ENCODE measurements around the gene TEX54.
"Not testable (repeated sequence)": the region's sequence is repeated elsewhere in the genome, so short reads cannot be mapped to it uniquely, and the experiment has no call there.

The TEX54 gene

GRCh38 chr11:62832336-62833234, at the start of gene TEX54:
Gene TEX54, minus strand, starts transcription at chr11:62832841.
- no peak for DNase-seq

- DNase-seq = no peak
These were observed 49.7 kb upstream of the TEX54 start for GRCh38 chr11:62882431-62882749.

DNA sequence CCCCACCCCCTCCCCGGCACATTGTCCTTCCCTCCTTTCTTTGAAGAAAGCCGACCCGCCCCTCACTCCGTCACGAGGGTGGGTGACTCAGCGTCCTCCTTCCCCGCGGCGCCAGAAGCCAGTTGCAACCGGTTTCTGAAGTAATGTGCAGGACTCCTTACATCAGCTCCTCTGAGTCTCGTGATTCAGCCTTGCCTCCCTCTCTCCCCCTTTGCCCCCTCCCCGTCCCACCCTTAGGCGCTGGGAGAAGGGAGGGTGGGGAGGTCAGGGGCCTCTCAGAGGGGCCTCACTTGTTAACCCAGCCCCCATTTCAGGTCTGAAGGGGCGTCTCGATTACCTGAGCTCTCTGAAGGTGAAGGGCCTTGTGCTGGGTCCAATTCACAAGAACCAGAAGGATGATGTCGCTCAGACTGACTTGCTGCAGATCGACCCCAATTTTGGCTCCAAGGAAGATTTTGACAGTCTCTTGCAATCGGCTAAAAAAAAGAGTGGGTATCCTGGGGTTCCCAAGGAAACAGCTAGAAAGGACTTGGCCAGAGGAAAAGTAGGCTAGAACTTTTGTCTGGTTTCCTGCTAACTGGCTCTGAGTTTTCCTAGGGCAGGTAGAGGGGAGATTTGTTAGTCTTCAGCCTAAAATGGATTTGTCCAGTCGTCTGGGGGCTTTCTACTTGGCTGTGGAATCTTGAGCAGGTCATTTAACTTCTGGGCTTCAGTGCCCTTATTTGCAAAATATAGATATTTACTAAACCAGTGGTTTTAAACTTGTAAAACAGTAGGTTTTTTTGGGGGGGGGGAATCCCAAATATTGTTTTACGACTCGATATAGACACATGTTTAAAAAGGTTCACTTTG, 49.2 kb upstream of the TEX54 start:
- peak; percentile 91 for DNase-seq

GRCh38 chr11:62880803-62881578, 48.4 kb upstream of the TEX54 start, which contains the start of gene SLC3A2:
Gene SLC3A2, plus strand, starts transcription at chr11:62880896. Its CDS starts 128 bp downstream, at chr11:62881024.
- DNase-seq = peak; percentile 87

GRCh38 chr11:62880231-62880802, 47.7 kb upstream of the TEX54 start:
- DNase-seq = no peak

DNA sequence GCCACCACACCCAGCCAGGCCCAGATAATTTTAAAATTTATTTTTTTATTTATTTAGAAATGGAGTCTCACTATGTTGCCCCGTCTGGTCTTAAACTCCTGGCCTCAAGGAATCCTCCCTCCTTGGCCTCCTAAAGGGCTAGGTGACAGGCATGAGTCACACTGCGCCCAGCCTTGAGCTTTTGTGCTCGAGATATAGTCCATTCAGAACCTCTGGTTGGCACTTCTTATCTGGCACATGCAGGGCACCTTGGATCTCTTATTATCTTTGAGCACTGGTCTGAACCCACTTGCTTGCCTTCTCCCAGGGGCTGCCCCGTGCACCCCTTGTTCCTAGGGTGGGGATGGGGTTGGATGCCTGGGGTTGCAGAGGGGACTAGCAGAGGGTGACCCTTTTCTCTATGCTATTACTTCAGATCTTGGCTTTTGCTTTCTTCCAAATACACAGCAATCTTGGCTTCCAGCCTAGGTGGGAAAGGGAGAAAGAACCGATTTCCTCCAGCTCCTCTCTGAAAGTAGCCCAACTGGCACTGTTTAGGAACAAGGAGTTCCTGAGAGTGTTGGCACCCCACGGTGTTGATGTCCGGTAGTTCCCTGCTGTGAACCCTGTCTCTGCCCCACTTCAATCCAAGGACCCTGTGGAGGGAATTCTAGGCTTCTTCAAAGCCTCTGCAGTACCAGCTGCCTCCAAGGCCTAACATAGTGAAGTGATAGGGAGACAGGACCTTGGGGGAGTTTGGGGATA, 46.8 kb upstream of the TEX54 start:
- no peak for DNase-seq

- no peak for DNase-seq
These were observed 44.1 kb upstream of the TEX54 start for GRCh38 chr11:62876712-62877111.

GRCh38 chr11:62875698-62876478, 43.2 kb upstream of the TEX54 start:
- no peak for DNase-seq

GRCh38 chr11:62874851-62875250, 42.2 kb upstream of the TEX54 start:
- no peak for DNase-seq

- no peak for DNase-seq
These were observed 33.0 kb upstream of the TEX54 start for GRCh38 chr11:62865635-62866034.

DNA sequence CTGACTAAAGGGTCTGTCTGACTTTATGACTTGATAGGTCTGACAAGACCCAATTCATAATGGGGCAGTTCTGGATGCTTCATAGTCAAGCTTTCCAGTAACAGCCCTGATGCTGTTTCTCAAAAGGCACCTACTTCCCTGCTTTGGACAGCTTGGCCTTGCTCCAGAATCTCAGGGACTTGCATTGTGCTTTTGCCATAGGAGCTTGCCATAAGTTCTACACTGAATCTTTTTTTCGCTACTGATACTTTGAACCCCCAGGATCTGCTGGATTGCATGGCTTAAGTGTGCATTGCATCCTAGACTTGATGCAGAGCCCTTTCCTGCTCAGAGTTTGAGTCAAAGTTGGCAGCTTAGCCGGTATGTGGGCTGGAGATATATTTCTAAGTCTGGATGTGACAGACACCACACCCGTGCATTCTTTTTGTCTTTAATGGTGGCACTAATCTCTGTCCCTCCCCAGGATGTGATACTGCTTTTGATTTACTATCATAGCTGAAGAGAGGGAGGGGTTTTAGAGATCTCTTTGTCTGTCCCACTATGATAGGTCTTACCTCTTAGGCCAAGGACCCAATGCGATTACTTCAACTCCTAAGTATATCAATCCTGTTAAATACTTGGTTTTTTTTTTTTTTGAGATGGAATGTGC, 31.2 kb upstream of the TEX54 start:
- no peak for DNase-seq

- DNase-seq = not testable (repeated sequence)
These were observed 29.0 kb upstream of the TEX54 start for GRCh38 chr11:62861564-62862192.

GRCh38 chr11:62860835-62861563, 28.4 kb upstream of the TEX54 start:
- DNase-seq = no peak

GRCh38 chr11:62859281-62859703, 26.7 kb upstream of the TEX54 start:
- not testable (repeated sequence) for DNase-seq

DNA sequence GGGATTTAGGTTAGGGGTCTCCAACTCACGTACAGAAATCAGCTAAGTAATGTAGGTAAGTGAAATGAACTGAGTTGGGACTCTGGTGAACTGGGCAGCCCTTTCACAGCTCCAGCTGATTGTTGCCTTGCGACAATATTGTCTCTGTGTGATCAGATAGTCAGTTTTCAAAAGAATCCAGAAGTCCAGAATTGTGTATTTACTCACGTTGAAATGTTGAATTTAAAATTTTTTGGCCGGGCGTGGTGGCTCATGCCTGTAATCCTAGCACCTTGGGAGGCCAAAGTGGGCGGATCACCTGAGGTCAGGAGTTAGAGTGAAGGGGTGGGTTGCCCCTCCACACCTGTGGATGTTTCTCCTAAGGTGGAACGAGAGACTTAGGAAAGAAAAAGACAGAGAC, 25.6 kb upstream of the TEX54 start:
- DNase-seq = no peak

- no peak for DNase-seq
These were observed 24.9 kb upstream of the TEX54 start for GRCh38 chr11:62857541-62857982.

DNA sequence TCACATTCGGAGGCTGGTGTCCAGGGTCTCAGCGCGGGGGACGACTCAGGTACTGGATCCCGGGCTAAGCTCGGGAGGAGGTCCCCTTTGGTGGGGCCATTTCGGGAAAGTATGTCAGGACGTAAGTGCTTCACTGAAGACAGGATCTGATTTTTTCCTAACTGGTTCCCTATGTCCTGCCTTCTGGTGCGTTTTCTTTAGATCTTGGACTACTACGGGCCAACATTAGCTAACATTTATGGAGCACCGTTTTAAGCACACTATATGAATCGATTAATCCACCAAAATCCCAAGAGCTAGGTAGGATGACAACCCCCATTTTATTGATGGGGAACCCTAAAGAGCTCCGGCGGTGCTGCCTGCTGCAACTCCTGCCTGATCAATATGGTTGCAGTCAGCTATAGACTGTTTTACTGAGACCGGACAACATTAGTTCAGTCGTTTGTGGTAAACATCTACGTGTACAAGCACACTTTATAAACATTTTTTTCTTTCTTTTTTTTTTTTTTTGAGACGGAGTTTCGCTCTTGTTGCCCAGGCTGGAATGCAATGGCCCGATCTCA, 23.8 kb upstream of the TEX54 start:
- DNase-seq = peak; percentile 58

DNA sequence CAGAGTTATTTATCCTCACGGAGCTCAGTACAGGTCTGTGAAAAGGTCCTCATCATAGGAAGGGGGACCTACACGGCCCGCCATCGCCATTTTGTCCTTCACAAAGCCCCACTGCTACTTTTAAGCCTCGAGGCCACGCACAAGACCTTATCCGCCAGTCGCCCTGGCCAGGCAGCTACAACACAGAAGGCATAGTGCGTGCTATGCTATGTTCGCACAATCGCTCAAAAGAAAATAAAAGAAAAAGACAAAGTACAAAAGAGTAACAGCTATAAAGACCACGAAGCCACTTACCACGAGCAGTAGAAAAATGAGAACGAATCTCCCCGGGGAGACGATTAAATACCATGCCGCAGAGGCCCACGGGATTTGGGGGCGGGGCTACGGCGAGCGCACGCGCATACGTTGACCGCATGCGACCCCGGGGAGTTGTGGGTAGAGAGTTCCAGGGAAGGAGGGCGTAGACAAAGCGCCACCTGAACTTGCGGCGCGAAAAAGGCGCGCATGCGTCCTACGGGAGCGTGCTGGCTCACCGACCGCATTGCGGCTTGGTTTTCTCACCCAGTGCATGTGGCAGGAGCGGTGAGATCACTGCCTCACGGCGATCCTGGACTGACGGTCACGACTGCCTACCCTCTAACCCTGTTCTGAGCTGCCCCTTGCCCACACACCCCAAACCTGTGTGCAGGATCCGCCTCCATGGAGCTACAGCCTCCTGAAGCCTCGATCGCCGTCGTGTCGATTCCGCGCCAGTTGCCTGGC, 23.1 kb upstream of the TEX54 start:
- peak; percentile 95 for DNase-seq

All from DMS79 treated with DMSO at 0.1 percent for 48 hours (cell line).